NOMO-1 treated with DMSO at 0.1 percent for 48 hours (cell line): ENCODE data around the gene TEK.

Experiments
- DNase-seq: peaks from one replicate; lab custom pipeline; 2025; ENCODE audit not compliant: unreplicated experiment; lab: John Stamatoyannopoulos, UW

Gene TEK

GRCh38 chr9:27118916-27119315 lies 9.9 kb downstream of the TEK start:
- DNase-seq, result no peak

DNA sequence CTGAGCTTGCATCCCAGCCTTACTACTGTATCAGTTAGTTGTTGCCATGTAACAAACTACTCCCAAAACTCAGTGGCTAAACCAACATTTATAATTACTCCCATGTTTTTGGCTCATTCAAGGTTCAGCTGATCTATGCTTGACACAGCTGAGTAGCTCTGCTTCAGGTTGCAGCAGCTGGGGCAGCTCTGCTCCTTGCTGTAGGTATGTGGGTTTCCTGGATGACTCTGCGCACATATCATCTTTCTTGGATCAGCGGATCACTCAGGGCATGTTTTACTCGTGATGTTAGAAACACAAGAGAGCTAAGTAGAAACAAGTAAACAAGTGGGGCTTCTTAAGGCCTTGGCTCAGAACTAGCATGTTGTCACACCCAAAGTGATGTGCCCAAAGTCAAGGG lies 15.1 kb downstream of the TEK start:
- DNase-seq, result no peak

- no peak for DNase-seq
These were observed 16.0 kb downstream of the TEK start for GRCh38 chr9:27125030-27125429.

DNA sequence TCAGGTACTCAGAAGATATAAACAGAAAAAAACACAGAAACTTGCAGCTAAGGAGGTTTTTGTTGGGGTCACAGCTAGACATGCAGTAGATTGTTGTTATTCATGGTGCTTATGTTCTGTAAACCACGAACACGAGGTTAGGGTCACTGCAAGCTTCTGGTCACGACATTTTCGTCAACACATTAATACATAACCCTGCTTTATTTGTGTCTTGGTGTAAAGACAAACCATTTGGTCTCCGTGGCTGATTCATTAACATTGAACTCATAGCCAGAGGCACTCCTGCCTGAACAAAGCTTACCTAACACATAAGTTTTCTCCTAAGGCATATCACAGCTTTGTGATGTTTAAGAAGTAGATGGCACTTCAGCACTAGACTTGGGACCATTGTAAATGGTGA lies 16.9 kb downstream of the TEK start:
- no peak for DNase-seq

DNA sequence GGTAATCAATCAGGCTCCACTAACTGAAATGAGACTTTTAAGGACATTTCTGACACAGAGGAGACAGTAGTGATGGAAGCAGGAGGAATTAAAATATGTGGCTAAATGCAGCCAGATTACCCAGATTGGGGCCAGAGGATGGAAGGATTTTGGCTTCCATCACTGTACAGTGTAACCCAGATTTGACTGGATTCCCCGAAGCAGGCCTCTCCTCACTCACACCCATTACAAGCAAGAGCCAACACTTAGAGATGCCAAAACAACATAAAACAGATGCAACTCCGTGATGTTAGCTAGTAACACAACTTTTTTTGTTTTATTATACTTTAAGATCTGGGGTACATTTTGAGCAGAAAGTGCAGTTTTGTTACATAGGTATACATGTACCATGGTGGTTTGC lies 17.6 kb downstream of the TEK start:
- DNase-seq, result no peak

DNA sequence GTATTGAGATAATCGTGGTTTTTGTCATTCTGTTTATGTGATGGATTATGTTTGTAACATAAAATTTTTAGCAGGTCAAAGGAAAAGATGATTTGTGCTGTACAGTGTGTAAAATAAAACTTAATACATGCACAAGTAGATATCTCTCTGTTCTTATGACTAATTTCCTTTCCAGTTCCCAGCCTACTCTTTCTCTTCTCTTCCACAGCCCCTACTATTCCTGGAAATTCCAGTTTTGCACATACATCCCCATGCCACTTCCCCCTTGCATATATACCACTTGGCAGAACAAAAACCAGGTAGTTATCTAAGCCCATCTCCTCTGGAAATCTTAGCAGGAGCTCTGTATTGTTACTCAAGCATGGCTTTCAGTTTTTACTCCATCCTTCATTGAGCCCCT lies 20.2 kb downstream of the TEK start:
- DNase-seq, result no peak

DNA sequence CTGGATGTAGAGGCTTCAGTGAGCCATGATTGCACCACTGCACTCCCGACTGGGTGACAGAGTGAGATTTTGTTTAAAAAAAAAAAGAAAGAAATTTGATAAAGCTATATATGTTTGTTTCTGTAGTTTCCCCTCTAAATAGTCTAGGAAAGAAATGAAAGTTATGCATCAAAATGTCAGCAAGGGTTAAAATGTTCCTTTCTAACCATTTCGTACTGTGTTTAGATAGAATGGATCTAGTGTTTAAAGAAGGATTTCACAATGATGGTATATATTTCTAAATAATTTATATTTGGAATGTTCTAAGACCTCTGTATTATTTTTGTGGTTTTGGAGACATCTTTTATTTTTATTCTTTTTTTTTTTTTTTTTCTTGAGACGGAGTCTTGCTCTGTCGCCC lies 22.7 kb downstream of the TEK start:
- DNase-seq, result no peak

GRCh38 chr9:27133817-27134216 lies 24.8 kb downstream of the TEK start:
- DNase-seq, result no peak

DNA sequence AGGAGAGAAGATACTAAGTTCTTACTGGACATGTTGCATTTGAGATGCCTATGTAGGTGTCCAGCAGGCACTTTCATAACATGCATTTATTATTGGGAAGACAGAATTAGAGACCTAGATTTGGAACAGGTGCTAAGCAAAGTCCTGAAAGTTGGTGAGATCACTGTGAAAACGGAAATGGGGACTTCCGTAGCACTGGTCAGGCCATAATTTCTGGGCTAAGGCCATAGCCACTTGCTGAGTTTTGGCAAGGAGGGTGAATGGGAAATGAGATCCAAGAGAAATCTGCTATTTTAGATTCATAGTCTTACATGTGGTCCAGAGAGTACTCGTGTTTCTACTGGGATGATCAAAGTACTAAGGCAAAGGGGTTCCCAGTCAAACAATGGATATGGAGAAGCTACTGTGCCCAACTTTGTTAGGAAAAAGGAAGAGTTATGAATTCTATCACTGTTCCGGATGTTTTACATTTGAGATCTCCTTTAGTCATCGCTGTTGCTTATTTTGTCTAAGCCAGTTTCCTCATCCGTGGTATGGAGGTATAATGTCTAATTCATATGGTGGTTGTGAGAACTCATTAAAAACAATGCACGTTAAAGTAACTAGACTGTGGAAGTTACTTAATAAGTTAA lies 33.4 kb downstream of the TEK start:
- DNase-seq, result no peak

GRCh38 chr9:27145143-27145542 lies 36.1 kb downstream of the TEK start:
- no peak for DNase-seq

DNA sequence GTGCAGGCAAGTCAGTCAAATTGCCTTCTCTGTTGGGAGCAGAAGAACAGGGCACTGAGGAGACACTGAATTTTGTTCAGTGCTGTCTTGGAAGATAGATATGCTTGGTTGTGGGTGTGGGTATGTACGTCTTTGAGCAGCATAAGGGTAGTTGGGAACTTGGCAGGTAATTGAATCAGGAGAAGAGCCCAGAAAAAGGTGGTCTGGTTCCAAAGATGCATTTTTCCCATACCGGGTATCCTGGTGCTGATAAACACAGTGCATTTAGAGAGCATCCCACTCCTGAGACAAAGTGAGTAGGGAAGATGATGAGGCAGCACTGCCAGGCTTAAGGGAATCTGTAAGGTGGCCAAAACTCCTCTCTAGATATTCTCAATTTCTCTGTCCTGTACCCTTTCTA lies 40.6 kb downstream of the TEK start:
- no peak for DNase-seq

DNA sequence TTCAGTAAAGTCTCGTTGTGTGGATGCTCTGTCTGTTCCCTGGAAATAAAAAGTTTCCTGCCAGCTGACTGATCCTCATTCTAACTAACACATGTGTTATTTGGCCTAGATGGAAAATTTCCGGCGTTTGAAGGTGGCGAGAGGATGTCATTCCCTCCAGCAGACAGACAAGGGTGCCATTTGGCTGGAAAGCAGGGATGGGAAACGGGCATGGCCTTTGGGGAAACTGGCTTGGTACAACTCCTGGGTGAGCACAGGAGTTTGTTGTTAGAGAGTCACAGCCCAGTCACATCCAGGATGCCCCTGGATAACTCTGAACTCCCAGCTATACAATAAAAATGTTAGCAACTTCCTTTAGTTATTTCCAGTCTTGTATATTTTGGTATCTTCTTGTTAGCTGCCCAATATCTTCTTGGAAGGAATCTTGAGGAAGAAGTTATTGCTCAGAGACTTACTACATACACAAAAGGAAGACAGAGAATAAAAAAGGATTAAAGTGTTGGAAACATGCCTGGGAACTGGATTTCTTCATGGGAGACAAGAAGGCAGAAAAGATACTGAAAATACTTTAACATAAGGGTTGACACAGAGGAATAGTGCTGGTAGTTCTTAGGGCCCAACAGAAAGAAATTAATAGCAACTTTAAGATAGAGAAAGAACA lies 41.9 kb downstream of the TEK start:
- no peak for DNase-seq

GRCh38 chr9:27151693-27152404 lies 42.8 kb downstream of the TEK start:
- no peak for DNase-seq

DNA sequence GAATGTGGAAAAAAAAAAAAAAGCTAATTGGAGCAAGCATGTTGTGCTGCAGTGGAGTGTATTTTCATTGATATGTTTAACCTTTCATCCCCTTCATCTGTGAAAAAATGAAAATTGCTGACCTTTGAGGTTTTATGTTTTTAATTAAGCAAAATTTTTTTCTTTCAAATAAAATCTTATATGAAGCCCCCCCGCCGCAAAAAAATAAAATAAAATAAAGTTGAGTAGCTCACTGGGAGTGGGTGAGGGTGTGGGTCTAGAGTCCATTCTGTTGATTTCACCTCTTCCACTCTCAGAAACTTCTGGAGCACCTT lies 43.3 kb downstream of the TEK start:
- DNase-seq, result no peak

DNA sequence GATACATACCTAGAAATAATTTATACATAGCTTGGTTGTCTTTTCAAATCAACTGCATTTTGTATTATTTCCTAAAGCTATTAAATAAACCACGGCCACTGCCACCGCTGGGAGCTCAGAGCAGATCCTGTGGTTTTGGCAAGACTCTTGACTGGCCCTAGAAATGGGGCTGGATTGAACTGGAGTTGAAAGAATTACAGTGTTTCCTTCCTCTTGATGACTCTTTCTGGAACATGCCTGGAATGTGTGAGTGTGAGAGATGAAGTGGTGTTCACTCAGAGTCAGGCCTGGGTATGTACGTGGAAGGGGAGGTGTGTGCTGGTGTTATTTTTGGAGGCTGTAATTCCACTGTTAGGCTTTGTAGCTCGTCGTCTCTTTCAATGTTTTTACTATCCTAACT lies 45.9 kb downstream of the TEK start:
- no peak for DNase-seq

GRCh38 chr9:27157097-27157496 lies 48.1 kb downstream of the TEK start:
- no peak for DNase-seq

- DNase-seq, result no peak
These were observed 48.7 kb downstream of the TEK start for GRCh38 chr9:27157736-27158135.

DNA sequence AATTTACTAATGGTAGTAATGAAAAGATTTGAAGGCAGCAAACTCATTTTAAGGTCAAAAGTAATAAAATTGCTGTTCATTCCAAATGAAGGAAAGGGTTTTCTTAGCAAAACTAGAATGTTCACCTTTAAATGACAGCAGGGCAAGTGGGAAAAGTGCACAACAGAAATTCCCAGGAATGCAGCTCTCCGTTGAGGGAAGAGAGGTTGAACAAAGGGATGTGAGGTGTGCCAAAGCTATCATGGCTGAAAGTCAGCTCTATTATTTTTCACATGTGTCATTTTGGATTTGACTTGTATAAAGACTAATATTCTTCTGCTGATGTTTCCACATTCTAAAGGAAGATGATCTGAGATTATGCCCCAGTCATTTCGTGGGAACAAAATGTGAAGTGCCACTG lies 51.6 kb downstream of the TEK start:
- DNase-seq, result no peak

GRCh38 chr9:27162045-27162444 lies 53.0 kb downstream of the TEK start:
- DNase-seq, result no peak

- DNase-seq, result no peak
These were observed 56.0 kb downstream of the TEK start for GRCh38 chr9:27165068-27165467.

DNA sequence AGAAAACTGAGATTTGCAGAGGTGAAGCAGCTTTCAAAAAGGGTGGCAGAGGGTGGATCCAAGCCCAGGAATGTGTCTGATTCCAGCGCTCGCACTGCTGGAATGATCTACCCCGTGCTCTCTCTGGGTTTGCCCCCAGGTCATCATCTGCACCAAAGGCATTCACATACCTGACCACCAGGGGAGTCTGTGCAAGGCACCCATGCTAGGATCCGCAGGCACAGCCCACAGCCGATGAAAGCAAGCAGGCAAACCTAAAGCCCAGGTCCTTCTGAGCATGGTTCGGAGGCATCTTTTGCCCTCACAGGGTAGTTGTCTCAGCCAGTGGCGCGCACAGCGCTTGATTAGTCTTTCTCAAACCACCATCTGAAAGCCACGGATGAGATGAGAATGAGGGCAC lies 56.6 kb downstream of the TEK start:
- no peak for DNase-seq

GRCh38 chr9:27168496-27168895 lies 59.5 kb downstream of the TEK start:
- no peak for DNase-seq

- no peak for DNase-seq
These were observed 59.9 kb downstream of the TEK start for GRCh38 chr9:27168951-27169350.
